ENCODE data around the gene ALK. TPM values are rescaled to one million over a fixed set of nuclear protein-coding genes. Genes with fewer than 3 reads are reported as not detected.

ALK gene
- total RNA-seq, 4 donors from 2014 or later = 0.32 to 0.42 TPM; not detected in 2

- no peaks in the 10 kb centered on the region for H3K36me3 ChIP-seq
- no peak overlapping the region for H3K4me3 ChIP-seq
- no peak for DNase-seq (ENCODE audit: low spot score in 2 of 2)
- peaks cover 20% of the 10 kb centered on the region for H3K4me1 ChIP-seq
- H3K9me3 ChIP-seq = no peaks in the 10 kb centered on the region
- H3K27me3 ChIP-seq = peaks cover 33% of the 10 kb centered on the region
- no peak for TF ChIP-seq POLR2A (IDR thresholded peaks at IDR 0.05)
- TF ChIP-seq EP300 (IDR thresholded peaks at IDR 0.05) = no peak
- TF ChIP-seq CTCF (IDR thresholded peaks at IDR 0.05) = no peak
- TF ChIP-seq POLR2AphosphoS5 (IDR thresholded peaks at IDR 0.05) = no peak
- no peak overlapping the region for H3K27ac ChIP-seq
- WGBS = 75% methylated on average over 7 of the region's 9 CpGs
Observed at GRCh38 chr2:29229640-29230039, 691.7 kb downstream of the ALK start.

- no peak for DNase-seq (ENCODE audit: low spot score in 2 of 2)
- Histone ChIP-seq H3K36me3 (no peaks in the 10 kb centered on the region), H3K9me3 (no peaks in the 10 kb centered on the region), H3K27ac (no peak overlapping the region), H3K4me3 (no peak overlapping the region), H3K4me1 (peaks cover 25% of the 10 kb centered on the region), H3K27me3 (peaks cover 33% of the 10 kb centered on the region)
- WGBS = 72% methylated on average over 9 of the region's 9 CpGs
- no peak for TF ChIP-seq EP300 (IDR thresholded peaks at IDR 0.05)
- no peak for TF ChIP-seq POLR2A (IDR thresholded peaks at IDR 0.05)
- no peak for TF ChIP-seq POLR2AphosphoS5 (IDR thresholded peaks at IDR 0.05)
- no peak for TF ChIP-seq CTCF (IDR thresholded peaks at IDR 0.05)
Observed at GRCh38 chr2:29228947-29229346, 692.4 kb downstream of the ALK start.

- DNase-seq (ENCODE audit: low spot score in 2 of 2) = peak in 1 of 2 donors; percentile 34
- Histone ChIP-seq H3K27me3 (peaks cover 33% of the 10 kb centered on the region), H3K4me3 (no peak overlapping the region), H3K9me3 (no peaks in the 10 kb centered on the region), H3K36me3 (no peaks in the 10 kb centered on the region), H3K27ac (no peak overlapping the region), H3K4me1 (peaks cover 29% of the 10 kb centered on the region)
- no peak for TF ChIP-seq EP300 (IDR thresholded peaks at IDR 0.05)
- no peak for TF ChIP-seq POLR2AphosphoS5 (IDR thresholded peaks at IDR 0.05)
- no peak for TF ChIP-seq CTCF (IDR thresholded peaks at IDR 0.05)
- no peak for TF ChIP-seq POLR2A (IDR thresholded peaks at IDR 0.05)
- WGBS = 36% methylated on average over 5 of the region's 15 CpGs
Observed at GRCh38 chr2:29227935-29228675, 693.3 kb downstream of the ALK start.

- no peak for TF ChIP-seq POLR2AphosphoS5 (IDR thresholded peaks at IDR 0.05)
- TF ChIP-seq POLR2A (IDR thresholded peaks at IDR 0.05) = no peak
- no peak for TF ChIP-seq EP300 (IDR thresholded peaks at IDR 0.05)
- no peak overlapping the region for H3K27ac ChIP-seq
- peaks cover 34% of the 10 kb centered on the region for H3K4me1 ChIP-seq
- 81% methylated on average over 6 of the region's 7 CpGs for WGBS
- H3K4me3 ChIP-seq = no peak overlapping the region
- H3K9me3 ChIP-seq = no peaks in the 10 kb centered on the region
- peak in 1 of 2 donors; percentile 39 for DNase-seq (ENCODE audit: low spot score in 2 of 2)
- H3K36me3 ChIP-seq = no peaks in the 10 kb centered on the region
- H3K27me3 ChIP-seq = peaks cover 33% of the 10 kb centered on the region
Observed at GRCh38 chr2:29226808-29227207, 694.6 kb downstream of the ALK start.

GRCh38 chr2:29226375-29226774 lies 695.0 kb downstream of the ALK start:
- peaks cover 33% of the 10 kb centered on the region for H3K27me3 ChIP-seq
- H3K36me3 ChIP-seq = no peaks in the 10 kb centered on the region
- H3K4me3 ChIP-seq = no peak overlapping the region
- no peaks in the 10 kb centered on the region for H3K9me3 ChIP-seq
- H3K27ac ChIP-seq = no peak overlapping the region
- 80% methylated on average over 3 of the region's 3 CpGs for WGBS
- DNase-seq (ENCODE audit: low spot score in 2 of 2) = no peak
- H3K4me1 ChIP-seq = peaks cover 34% of the 10 kb centered on the region
- no peak for TF ChIP-seq POLR2A (IDR thresholded peaks at IDR 0.05)
- no peak for TF ChIP-seq CTCF (IDR thresholded peaks at IDR 0.05)
- no peak for TF ChIP-seq POLR2AphosphoS5 (IDR thresholded peaks at IDR 0.05)
- no peak for TF ChIP-seq EP300 (IDR thresholded peaks at IDR 0.05)
